GM21737 (cell line): ENCODE measurements around the gene CNGA4.
"Not testable (repeated sequence)": the region's sequence is repeated elsewhere in the genome, so short reads cannot be mapped to it uniquely, and the experiment has no call there.

Source experiments
- ATAC-seq: cut with Tn5 transposase; IDR thresholded peaks from one replicate; pipeline ENCODE4 v1.9.1; 2021; ENCODE audit warnings: mild to moderate bottlenecking, moderate library complexity; ENCODE audit not compliant: unreplicated experiment

CNGA4 gene

DNA sequence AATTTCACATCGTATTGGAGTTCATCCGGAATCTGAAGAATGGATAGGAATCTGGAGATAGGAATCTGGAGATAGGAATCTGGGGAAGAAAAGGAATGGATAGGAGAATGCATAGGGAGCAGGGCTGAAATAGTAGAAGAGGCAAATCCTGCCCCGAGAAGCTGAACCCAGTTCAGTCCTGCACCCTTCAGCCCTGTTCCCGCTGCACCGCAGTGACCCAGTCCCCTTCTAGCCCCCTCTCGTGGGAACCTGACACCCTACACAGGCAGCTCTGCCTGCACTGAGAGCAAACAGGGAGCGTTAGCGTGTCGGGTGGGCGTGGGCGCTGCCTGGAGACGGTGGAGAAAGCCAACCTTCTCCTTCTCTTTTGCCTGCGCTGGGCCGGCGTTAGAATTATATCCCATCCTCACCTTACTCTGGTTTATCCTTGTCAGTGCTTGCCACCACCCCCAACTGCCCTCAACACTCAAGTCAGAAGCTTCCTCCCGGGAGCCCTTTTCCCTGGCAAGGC, 19.7 kb downstream of the CNGA4 start:
- no peak for ATAC-seq

DNA sequence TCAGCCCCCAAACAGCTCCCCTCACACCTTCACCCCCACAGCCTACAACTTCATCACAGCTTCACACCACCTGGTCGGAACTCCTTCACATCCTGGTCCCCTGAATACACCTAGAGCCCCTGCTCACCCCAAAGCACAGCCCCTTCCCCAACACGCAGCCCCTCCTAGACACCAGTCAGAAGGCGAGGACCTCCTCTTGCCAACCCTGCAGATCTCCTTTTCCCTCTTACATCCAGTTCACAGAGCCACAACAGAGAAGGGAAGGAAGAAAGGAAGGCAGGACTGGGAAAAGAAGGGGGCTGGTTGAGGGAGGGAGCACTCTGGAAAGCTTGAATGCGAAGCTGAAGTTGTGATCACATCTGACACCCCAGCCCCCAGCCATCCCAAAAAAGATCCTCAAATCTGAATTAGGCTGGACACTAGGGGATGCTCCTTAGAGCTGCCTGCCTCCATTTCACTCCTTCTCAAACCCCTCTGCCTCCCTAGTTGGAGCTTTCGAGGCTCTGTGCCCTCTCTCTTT, 21.4 kb downstream of the CNGA4 start:
- no peak for ATAC-seq

DNA sequence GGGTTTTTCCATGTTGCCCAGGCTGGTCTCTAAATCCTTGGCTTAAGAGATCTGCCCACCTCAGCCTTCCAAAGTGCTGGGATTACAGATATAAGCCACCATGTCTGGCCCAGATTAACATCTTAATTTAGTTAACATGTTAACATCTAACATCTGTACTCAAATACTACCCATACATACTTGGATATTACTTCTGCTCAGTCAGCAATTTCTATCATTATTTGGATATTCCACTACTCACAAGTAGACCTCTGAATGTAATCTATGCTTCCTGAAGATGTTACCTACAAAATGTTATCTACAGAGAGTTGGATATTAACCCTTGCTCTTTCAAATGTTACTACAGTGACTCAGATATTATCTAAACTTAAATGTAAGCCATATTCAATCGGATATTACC, 24.8 kb downstream of the CNGA4 start:
- ATAC-seq: no peak

DNA sequence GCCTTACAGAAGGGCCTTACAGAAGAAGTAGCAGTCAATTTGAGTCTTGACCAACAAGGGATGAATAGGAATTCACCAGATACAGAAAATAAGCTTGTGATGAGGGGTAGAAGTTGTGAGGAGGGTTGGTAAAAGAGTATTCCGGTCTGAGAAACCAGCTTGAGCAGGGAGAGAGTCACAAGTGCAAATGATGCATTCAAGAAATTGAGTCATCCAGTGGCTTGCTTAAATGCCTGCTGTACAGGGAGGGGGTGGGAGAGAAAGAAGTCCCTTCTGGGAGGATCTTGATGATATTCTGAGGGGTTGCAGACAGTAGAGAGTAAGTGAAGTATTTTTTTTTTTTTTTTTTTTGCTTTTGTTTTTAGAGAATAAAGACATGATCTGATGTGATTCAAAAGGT, 29.9 kb downstream of the CNGA4 start:
- ATAC-seq: no peak

DNA sequence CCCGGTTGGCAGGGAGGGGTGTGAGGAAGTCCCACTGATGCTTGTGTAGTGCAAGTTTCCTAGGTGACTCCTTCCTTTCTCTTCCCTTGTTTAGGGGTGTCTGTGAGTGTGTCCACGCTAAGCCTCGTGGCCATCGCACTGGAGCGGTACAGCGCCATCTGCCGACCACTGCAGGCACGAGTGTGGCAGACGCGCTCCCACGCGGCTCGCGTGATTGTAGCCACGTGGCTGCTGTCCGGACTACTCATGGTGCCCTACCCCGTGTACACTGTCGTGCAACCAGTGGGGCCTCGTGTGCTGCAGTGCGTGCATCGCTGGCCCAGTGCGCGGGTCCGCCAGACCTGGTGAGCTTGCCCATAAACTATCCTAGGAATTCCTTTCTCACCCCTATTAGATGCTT, 31.1 kb downstream of the CNGA4 start:
- ATAC-seq: no peak

DNA sequence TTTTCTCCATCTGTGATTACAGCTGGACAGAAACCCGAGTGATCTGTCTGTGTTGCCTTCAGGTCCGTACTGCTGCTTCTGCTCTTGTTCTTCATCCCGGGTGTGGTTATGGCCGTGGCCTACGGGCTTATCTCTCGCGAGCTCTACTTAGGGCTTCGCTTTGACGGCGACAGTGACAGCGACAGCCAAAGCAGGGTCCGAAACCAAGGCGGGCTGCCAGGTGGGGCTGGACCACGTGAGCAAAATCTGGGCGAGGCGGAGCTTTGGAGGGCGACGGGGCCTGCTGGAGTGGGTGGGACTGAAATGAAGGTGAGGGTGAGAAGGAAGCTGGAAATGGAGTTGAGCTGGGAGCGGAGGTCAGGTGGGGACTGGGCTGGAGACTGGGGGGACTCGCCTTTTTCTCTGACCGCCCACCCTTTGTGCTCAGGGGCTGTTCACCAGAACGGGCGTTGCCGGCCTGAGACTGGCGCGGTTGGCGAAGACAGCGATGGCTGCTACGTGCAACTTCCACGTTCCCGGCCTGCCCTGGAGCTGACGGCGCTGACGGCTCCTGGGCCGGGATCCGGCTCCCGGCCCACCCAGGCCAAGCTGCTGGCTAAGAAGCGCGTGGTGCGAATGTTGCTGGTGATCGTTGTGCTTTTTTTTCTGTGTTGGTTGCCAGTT, 31.8 kb downstream of the CNGA4 start:
- no peak for ATAC-seq

DNA sequence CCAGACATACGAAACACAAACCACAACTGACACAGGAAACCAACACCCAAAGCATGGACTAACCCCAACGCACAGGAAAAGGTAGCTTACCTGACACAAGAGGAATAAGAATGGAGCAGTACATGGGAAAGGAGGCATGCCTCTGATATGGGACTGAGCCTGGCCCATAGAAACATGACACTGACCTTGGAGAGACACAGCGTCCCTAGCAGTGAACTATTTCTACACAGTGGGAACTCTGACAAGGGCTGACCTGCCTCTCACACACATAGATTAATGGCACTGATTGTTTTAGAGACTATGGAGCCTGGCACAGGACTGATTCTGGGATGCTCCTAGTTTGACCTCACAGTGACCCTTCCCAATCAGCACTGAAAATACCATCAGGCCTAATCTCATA, 32.7 kb downstream of the CNGA4 start:
- no peak for ATAC-seq

DNA sequence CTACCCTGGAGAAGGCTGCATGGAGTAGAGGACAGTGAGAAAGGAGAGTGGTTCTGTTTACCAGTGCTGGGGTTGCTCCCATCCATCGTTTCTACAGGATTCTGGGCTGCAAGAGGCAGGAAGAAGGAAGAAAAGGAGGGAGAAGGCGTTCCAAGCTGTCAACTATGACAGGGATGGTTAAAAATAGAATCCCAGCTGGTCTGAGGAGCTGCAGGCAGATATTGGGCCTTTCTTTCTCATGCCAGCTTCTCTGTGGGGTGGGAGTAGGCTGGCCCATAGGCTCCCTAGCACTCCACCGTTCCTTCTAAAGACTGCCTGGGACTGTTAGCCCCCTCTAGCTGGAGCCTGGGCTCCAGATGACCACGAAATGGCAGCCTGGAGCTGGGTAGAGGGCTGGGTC, 34.3 kb downstream of the CNGA4 start:
- no peak for ATAC-seq

DNA sequence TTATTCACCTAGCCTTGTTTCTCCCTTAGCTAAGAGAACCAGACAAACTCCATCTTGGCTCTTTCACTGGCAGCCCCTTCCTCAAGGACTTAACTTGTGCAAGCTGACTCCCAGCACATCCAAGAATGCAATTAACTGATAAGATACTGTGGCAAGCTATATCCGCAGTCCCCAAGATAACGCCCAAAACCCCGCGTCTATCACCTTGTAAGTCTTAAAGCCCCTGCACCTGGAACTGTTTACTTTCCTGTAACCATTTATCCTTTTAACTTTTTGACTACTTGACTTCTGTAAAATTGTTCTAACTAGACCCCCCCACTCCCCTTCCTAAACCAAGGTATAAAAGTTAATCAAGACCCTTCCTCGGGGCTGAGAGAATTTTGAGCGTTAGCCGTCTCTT, 41.9 kb downstream of the CNGA4 start:
- not testable (repeated sequence) for ATAC-seq

DNA sequence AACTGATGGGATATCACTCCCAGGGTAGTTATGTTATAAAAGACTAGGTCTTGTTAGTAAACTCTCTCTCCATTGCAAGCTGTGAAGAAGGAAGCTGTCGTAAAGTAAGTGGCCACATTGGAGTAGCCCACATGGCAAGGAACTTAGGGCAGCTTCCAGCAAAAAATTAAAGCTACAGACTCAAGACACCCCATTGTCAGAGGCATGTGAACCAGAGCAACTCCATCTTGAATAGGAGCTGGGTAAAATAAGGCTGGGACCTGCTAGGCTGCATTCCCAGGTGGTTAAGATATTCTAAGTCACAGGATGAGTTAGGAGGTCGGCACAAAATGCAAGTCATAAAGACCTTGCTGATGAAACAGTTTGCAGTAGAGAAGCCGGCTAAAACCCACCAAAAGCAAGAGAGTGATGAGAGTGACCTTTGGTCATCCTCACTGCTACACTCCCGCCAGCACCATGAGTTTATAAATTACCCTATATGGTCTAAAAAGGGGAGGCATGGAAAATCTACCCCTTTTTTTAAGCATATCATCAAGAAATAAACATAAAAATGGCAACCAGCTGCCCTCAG, 44.6 kb downstream of the CNGA4 start:
- no peak for ATAC-seq

DNA sequence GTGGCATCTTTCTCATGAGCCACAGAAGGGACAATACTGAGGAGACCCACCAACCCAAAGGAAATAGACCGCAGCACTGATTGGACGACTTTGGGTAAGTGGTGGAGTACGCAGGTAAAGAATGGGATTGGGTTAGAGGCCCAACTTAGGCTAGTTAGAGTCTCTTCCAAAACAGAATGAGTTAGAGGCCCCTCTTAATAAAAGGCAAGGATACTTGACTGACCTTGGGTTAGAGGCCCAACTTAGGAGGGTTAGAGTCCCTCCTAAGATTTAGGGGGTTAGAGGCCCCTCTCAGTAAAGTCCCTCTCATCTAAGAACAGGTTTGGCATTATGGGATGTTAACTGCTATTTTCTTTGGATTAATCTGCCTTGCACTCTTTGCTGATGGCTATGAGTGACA, 45.4 kb downstream of the CNGA4 start:
- no peak for ATAC-seq

DNA sequence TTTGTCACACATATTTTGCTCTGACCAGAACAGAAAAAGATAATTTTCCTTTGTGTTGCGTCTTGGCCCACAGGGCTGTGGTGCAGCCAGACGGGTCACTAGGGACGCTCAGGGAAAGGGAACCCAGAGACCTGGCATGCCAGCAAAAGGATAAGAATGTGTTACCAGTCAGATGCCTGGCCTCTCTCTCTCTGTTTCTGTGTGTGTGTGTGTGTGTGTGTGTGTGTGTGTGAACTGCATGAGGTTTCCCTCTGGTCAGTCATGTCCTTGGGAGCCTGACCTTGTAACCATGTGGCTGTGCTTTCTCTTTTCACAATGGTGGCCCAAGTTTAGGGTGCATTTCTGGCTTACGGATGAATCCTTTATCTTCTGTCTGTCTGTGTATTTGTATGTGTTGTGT, 46.1 kb downstream of the CNGA4 start:
- ATAC-seq: no peak
